ENCODE results near the gene NECTIN1.

Gene NECTIN1, protein sequence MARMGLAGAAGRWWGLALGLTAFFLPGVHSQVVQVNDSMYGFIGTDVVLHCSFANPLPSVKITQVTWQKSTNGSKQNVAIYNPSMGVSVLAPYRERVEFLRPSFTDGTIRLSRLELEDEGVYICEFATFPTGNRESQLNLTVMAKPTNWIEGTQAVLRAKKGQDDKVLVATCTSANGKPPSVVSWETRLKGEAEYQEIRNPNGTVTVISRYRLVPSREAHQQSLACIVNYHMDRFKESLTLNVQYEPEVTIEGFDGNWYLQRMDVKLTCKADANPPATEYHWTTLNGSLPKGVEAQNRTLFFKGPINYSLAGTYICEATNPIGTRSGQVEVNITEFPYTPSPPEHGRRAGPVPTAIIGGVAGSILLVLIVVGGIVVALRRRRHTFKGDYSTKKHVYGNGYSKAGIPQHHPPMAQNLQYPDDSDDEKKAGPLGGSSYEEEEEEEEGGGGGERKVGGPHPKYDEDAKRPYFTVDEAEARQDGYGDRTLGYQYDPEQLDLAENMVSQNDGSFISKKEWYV

DNA sequence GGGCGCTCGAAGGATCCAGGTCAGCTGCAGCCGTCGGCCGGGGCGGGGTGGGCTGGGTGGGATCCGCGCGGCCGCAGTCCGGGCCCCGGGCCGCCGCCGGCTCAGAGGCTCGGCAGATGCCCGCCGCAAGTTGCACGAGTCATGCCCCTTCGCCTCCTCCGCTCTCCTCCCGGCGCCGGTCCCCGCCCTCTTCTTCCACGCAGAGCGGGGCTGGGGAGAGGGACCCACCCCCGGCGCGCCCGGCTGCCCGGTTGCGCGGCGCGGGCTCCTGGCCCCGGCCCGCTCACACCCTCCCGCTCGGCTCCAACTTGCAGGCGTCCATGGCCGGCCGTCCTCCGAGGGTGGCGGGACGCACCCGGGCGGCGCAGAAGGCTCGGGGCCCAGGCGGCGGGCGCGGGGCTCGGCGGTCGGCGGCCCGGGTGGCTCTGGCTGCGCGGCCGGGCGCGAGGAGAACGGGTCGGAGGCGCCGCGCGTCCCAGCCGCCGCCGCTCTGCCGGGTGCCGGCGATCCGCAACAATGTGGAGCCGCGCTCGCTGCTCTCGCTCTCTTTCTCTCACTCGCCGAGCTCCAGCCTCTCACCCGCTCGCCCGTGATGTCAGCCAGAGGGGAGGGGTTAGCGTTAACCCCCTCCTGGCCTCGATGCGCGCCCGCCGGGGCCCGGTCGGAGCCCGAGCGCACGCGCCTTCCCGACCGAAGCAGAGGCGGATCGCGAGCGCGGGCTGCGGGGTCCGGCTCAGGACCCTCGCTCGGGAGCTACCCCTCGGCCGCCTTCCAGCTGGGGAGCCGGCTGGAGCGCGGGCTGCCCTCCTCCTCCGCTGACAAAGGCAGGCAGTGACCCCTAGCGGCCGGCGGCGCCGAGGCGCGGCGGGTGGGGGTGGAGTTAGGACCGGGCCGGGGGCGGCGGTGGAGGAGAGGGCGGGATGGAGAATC lies at the start of gene NECTIN1:
Gene NECTIN1 (minus strand): TSS at position 550 of the 930 bp plus-strand sequence. CDS start 647 bp downstream, outside the sequence.
- DNase-seq, result peak; percentile 83

- DNase-seq, result no peak
These were observed 49.6 kb upstream of the NECTIN1 start for GRCh38 chr11:119778391-119779194.

DNA sequence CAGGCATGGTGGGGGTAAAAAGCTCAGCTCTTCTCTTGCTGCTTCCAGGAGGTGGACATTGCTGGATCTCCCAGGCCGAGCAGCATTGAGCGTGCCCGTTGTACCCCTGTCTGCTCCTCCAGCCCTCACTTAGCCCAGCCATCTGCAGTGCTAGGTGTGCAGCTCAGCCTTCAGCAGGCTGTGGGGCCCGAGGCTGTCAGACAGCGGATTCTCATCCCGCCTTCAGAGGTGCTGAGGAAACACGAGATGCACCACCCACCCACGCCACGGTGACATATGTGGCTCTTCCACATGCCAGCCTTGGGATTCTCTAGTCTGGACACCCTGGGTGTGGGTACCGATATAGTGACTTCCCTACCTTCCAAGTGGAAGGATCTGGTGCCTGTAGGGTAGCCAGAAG lies 48.9 kb upstream of the NECTIN1 start:
- no peak for DNase-seq

- DNase-seq, result no peak
These were observed 47.7 kb upstream of the NECTIN1 start for GRCh38 chr11:119776651-119777050.

DNA sequence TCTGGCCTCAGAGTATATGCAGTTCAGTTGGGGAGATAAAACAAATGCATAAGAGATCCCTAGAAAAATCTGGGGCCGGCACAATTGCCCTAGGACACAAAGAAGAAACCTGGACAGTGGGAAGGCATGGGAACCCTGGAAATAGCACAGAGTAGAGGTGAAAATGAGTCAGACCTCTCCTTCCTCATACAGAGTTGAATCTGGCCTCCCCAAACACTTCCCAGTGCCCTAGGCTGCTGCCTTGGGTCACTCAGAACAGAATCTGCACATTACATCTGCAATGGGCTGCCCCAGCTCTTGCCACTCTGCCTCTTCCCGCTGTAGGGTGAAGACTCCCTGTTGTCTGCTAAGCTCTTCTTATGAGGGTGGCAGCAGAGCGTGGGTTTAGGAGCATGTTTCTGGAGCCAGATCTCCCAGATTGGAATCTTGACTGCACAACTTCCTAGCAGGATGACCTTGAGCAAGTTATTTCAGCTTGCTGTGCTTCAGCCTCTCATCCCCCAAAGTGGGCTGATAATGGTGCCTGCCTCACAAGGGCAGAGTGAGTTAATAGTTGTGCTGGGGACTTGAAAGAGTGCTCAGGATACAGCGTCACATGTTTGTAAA lies 47.1 kb upstream of the NECTIN1 start:
- no peak for DNase-seq

DNA sequence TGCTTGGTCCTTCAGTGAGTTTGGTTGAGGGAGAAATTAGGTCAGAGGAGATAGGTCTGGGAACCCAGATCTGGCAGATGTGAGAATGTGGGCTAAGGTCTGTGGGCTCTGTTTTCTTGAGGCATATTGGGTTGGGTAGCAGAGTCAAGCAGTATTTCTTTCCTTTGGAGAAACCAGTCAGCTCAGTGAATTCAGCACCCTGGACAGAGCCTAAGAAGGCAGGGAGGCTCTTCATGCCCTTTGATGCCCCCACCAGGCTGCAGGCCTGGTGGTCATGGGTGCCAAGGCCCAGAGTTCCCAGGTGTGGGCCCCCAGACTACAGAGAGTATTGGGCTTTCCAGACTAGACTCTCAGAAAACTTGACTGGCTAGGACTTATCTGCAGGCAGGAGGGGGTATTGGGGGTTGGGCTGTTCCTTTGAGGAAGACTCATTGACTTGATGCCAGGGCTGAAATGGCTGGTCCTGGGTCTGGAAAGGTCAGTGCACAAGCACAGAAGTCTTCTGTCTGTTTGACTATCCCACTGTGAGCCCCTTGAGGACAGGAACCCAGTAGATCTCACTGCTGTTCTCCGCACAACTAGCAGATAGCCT lies 45.3 kb upstream of the NECTIN1 start:
- DNase-seq, result no peak

GRCh38 chr11:119772641-119773415 lies 43.8 kb upstream of the NECTIN1 start:
- no peak for DNase-seq

DNA sequence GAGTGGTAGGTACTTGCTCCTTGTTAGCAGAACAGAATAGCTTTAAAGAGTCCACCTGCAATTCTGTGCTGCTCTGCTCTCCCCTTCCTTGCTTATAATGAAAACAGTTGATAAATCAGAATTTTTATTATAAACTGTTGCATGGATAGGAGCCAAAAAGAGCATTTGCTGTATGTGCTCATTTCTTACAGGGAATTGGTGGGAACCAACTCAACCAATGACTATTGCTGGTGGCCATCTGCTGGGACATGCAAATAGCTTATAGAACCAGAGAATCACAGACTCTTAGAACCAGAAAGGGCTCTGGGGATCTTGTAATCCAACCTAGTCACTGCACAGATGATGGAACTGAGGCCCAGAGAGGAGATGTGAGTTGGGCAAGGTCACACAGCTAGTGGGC lies 43.1 kb upstream of the NECTIN1 start:
- no peak for DNase-seq

- DNase-seq, result no peak
These were observed 42.3 kb upstream of the NECTIN1 start for GRCh38 chr11:119771172-119771770.

- no peak for DNase-seq
These were observed 36.6 kb upstream of the NECTIN1 start for GRCh38 chr11:119765628-119766027.

GRCh38 chr11:119764108-119764868 lies 35.3 kb upstream of the NECTIN1 start:
- no peak for DNase-seq

DNA sequence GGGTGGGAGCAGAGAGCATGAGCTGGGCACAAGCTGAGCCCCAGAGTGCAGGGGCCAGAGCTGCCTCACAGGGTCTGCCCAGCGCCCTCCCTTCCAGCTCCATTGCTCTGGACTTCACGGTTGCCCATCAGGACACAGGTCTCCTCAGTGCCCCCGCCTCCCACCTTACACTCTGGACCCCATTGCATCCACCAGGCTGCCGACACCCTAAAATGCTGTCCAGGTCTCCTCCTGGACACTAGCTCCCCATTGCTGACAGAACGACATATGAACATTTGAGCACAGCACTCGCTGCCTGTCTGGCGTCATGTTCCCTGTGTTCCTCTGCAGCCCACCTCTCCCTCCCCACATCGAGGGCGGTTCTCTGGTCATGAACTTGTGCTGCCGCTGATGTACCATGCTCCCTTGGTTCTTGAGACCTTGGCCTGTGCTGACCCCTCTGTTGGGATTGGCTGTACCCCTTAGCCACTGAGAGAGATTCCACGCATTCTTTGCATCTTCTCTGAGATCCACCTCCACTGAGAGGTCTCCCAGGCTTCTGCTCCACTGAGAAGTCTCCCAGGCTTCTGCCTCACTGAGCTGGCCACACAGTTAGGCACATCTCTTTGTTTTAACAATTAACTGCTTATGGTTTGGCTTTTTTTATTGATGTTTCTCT lies 34.2 kb upstream of the NECTIN1 start:
- no peak for DNase-seq

GRCh38 chr11:119759747-119760412 lies 30.9 kb upstream of the NECTIN1 start:
- DNase-seq, result no peak

DNA sequence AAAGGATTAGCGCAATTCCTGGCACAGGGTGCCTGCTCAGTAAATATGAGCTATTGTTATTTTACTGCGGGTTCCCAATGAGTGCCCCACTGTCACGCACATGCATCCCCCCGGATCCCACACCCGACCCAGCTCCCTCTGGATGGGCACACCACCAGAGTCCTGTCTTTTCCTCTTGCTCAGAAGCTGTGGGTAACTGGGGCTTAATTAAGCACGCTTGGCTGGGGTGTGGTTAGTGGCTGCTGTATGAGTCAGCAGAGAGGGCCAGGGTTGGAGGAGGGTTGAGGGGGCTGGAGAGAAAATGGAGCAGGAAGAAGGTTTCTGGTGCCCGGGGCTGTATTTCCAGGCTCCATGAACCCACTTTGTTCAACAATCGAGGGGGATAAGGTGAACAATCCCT lies 30.3 kb upstream of the NECTIN1 start:
- peak; percentile 8 for DNase-seq

GRCh38 chr11:119758291-119758690 lies 29.3 kb upstream of the NECTIN1 start:
- DNase-seq, result peak; percentile 1

- DNase-seq, result peak; percentile 9
These were observed 28.4 kb upstream of the NECTIN1 start for GRCh38 chr11:119757378-119757777.

DNA sequence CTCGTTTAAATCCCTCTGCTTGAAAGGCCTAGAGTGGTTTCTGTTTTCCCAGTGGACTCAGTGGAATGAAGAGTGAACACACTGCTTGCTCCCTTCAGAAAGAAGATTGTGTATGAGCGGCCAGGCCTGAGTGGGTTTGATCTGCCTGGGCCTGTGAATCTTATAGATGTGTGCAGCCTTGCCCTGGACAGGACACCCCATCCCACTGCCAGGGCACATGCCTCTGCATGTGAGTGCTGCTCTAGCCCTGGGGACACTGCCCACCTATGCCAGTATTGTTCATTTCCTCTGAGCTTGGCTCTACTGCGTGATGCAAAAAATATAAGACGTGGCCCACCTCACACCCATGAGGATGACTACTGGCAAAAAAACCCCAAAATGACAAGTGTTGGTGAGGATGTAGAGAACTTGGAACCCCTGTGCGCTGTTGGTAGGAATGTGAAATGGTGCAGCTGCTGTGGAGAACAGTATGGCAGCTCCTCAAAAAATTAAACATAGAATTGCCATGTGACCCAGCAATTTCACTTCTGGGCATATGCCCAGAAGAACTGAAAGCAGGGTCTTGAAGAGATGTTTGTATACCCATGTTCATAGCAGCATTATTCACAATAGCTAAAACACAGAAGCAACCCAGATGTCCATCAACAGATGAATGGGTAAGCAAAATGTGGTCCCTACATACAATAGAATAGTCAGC lies 27.3 kb upstream of the NECTIN1 start:
- DNase-seq, result peak; percentile 4

Measured in CD4-positive, alpha-beta T cell treated with Interleukin-15 for 1 hour (primary cell).